SIG-M5 treated with dmso at 0.1 percent for 504 hours (cell line): ENCODE data around the gene TTC7B.

ENCODE experiments used
- DNase-seq: peaks from one replicate; lab custom pipeline; 2025; ENCODE audit not compliant: unreplicated experiment; lab: John Stamatoyannopoulos, UW

Gene TTC7B

DNA sequence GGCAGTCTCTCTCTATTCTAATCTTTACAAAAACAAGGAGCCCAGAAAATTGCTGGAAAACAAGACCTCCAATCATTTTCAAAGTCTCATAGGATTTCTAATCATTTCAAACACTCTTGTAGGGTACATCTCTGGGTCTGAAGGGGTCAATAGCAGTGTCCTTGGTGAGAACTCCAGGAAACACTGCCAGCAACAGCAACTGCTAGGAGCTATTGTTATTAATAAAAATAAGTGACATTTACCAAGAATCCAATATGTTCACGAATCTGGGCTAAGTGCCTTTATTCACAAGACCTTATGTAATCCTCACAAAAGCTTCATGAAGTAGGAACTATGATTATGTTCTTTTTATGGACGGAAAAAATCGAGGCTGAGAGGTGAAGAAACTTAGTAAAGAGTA, 72.8 kb downstream of the TTC7B start:
- no peak for DNase-seq

DNA sequence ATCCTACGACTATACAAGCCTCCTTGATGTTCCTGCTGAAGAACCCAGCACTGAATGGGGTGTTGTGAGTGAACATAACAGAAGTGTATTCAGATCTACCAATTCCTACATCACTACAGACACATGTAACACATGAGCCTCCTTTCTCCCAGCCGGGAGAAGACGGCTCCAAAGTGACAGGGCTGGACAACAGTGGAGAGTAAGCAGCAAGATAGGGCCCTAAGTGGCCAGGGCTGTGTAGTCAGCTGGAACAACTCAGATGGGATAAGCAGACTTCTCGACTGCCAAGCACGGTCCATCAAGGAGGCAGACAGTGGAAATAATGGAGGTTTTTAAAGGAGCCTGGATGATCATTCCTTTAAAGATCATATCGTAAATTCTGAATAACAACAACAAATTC, 73.5 kb downstream of the TTC7B start:
- DNase-seq: no peak

DNA sequence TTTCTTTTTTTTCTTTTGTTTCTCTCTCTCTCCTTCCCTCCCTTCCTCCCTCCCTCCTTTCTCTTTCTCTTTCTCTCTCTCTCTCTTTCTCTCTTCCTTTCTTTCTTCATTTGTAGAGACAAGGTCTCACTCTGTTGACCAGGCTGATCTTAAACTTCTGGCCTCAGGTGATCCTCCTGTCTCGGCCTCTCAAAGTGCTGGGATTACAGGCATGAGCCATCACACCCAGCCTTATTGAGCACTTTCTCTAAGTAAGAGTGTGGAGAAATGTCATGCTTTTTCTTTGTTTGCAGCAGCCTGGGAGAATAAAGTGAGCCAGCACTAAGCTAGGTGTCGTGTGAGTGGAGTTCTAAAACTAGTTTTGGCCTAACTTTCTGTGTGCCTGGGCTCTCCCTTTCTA, 74.0 kb downstream of the TTC7B start:
- no peak for DNase-seq

DNA sequence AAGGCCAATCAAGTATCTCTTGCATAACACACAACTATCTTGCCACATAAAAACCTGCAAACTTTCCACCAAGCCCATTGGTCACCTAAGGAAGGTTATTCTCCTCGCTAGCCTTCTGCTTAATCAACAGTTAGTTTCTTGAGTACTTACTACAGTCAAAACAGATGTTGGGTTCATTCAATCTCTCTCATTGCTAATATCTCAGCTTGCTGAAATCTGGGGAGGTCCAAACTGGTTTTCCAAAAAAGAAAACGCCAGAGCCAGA, 74.6 kb downstream of the TTC7B start:
- no peak for DNase-seq

DNA sequence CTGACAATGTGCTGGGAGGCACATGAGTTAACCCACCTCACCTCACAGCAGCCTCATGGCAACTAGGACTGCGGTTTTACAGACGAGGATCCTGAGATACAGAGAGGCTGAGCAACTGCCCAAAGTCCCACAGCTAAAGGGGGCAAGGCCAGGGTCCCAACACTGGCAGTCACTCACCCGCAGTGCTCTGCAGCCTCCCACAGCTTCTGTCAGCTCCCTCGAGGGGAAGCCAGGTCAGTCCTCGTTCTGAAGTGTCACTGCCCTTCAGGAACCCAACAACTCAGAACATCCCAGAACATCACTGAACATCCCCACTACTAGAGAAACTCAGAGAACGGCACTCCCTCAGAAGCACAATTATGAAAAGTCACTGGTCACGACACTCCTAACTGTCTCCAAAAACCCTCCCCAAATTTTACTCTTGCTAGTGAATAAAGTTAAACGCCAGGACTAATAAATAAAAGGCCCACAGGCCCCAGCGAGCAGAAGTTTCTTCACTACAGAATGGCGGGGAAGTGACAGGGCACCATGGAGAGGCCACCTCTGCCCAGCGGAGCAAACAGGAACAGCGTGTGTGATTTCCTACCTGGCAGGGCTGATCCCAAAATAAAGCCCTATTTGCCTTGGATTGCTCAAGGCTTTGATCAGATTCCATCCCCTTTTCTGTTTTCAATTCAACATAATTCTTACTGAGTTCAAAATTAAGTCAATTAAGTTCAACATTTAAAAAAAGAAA, 75.1 kb downstream of the TTC7B start:
- no peak for DNase-seq

DNA sequence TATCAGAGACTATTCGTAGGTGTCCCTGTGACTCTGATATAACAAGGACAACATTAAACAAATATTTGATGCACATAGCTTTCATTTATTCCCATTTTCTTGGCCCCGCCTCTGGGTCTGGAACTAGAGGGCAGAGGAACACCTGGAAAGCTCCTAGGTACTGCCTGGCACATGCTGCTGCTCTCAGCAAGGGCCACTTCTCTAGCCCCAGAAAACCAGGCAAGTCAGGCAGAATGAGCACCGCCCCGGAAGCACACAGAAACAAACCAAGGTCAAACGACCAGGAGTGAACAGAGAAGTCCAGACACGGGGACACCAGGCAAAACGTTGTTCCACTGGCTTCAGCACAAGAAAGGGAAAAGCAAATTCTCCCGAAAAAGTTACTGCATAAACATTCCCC, 76.1 kb downstream of the TTC7B start:
- DNase-seq: no peak

DNA sequence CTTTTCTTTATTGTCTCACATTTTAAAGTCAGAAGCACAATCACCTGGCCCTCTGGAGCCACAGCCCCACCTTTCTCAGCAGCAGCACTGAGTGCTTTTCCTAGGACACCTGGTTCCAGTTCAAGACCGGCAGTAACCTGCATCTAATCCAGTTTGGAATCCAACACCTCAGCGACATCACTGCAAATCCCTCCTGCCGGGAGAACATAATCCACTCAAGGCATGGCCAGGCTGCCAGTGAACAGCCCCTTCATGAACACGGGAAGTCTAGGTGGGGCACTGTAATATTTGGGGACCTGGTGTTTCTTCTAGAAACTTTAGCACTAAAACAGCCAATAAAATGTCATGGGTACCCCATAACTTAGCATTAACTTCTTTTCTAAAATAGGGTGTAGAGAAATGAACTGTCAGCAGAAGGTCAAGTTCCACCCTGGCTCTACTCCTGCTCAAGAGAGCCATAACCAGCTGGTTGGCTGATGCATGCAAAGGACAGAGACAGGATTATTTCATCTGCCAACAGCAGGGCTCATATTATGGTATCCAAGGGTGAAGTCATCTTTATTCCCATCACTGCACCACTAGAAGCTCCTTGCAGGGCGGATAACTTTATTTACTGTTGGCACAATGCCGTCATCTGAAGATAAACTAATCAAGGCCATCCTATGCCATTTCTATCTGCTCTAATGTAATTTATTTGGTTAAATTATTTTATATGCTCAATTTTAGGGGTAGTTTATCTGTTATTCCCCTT, 76.7 kb downstream of the TTC7B start:
- DNase-seq: no peak

DNA sequence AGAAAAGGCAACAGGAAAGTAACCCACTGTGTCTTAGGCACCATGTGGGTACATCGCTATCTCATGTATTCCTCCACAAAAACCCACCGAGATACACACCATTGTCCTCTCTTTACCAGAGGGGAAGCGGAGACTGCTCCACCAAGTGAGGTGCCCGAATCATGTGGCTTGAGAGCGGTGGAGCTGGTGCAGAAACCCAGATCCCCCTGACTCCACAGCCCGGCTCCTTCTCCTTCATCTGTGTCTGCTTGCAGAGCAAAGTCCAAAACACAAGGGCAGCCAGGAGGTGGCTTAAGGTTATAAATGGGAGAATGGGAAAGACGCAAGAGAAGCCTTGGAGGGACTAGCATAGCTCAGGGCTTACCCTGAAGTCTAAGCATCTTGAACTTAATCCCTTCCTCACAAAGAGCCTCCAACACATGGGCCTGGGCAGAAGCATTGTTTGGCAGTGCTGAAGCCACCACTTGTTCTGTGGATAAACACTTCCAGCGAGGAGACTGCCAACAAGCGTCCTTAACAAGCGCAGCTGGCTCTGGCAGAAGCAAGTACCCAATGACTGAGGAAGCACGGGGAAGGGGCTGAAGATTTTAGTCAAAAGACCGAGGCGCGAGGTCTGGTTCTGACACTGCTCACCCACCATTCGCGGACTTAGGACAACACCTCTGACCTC, 83.0 kb downstream of the TTC7B start:
- no peak for DNase-seq

DNA sequence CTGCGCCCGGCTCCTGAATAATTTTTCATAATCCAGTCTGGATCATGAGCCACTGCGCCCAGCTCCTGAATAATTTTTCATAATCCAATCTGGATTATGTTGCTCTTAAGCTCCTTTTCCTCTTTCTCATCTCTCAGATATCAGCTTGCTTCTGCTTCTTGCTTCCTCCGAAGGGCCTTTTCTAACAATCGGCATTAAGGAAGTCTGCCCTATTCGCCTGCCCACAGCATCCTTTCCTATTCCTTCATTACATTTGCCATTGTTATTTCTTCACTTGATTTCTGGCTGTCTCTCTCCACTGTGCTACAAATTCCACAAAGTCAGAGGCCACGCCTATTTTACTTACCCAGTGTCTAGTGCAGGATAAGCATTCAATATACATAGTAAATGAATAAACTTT, 83.5 kb downstream of the TTC7B start:
- DNase-seq: no peak

DNA sequence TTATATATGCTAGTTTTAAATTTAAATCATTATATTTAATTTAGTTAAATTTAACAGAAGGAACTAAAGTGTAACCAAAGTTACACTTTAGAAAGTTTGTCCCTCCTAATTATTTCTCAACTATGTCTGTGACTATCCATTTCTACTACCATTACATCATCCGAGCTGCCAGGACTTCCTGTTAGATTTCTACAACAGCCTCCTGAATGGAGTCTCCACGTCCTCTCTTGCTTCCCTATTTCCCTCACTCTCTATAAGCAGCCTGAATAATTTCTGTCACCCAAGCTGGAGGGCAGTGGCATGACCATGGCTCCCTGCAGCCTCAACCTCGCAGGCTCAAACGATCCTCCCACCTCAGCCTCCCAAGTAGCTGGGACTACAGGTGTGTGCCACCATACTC, 84.1 kb downstream of the TTC7B start:
- DNase-seq: peak; percentile 84

DNA sequence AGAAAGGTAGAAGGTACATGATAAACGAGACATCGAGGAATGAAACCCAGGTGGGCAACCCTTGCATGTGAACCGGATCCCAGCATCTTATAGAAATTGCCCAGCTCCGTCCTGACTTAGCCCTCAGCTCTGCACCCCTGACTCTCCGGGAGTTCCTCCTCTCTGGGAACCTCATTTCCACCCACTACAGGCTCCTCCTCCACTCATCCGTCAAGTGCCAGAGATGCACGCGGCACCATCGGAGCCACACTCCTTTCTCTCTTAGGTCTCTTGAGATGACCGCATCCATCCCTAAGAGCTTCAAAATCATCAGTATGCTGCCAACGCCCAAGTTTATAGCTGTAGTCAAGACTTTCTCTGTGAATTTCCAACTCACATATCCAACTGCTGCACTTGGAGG, 84.7 kb downstream of the TTC7B start:
- DNase-seq: no peak

DNA sequence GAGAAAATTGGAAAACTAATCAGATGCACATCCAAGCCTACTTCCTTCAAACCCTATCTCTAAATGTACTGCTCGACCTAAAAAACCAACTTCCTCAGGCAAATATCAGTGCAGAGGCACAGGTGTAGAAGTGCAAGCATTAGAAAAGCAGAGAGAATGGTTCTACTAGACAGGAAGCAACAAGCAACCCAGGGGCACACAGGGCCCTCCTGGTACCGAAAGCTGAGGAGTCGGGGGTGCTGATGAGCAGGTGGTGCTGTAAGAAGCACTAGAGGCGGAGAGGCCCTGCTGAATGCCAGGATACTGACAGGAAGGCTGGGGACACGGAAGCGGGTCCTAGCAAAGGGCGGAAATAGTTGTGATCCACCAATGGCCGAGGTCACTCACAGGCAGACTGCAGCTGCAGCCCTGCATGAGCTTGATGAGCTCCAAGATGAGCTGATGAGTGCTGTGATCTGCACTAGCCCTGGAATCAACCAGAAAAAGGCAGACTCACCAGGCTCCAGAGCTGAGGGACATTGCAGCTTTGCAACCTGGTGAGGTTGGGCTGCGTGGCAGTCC, 85.9 kb downstream of the TTC7B start:
- no peak for DNase-seq

DNA sequence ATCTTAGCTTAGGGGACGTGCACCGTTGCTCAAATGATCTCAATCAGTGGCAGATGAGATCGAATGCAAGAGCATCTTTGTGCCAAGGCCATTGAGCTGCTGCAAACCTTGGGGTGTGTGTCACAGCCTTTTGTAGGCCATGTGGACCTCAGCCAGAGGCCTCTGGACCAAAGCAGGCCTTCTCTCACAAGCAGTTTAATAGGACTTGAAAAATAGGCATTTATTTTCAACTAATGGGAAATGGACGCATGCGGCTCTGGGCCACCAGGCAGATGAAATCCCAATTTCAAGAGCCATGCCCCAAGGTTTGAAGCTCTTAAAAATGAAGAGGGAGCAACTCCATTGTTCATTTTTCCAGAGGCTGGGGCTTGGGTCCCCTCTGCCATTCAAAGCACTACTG, 87.3 kb downstream of the TTC7B start:
- no peak for DNase-seq

DNA sequence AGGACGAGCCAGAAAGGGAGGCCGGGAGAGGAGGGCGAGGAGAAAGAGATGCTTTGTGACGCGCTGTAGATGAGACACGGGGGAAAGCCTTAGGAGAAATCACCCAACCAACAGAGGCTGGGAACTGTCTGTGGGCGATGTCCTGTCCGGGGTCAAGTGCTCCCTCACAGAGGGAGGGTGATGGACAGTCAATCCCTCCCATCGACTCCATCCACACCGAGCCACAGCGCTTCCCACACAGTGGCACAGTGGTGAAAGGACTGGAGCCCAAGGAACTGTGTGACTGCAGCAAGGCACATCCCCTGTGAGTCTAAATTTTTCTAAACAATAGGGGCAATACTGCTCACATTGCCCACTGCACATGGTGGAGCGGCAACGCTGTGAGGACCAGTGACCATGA, 89.1 kb downstream of the TTC7B start:
- DNase-seq: no peak

DNA sequence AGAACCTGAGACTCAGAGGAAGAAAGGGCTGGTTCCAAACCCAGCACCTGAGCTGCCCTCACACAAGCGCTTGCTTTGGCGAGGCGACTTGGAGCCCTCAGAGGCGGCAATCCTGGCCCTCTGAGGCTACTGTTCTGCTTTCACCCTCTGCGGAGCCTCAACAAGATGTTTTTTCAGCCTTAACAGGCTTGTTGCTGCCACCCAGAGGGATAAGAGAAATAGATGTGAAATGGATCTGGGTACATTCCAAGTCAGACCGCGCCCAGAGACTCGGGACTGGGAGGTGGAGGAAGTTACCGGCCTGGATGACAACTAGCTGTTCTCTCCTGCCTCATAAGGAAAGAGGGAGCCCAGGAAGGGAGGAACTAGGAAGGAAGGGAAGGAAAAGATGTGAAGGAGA, 89.6 kb downstream of the TTC7B start:
- peak; percentile 54 for DNase-seq

DNA sequence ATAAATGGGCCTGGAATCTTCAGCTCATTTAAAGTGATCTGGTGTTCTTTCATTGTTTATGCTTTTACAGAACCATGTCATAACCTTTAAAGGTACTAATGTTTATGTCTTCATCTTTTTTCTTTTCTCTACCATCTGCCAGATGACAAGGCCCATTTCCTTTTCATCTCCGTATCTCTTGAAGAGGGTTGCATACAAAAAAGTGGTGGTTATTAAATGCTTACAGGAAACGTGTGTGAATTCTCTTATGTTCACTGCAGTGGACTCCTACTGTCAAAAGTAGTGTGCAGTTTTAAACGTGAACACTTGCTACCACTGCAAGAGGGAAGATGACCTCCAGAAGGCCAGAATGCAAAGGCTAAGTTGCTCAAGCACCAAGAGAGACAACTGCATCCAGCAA, 91.4 kb downstream of the TTC7B start:
- DNase-seq: no peak

DNA sequence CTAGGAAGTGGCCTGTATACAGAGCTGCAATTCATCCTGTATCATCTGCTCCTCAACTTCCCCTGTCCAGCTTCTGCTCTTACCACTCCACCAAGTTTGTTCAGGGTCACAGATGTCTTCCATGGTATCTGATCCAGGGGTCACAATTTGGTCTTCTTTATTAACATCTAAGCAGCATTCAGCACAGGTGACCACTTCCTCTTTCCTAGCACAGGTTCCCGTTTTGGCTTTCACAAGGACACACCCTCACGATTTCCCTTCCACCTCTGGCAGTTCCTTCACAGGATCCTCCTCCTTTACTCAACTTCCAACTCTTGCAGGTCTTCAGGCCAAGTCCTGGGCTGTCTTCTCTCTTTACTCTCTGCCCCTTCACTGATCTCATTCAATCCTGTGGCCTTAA, 93.6 kb downstream of the TTC7B start:
- peak; percentile 10 for DNase-seq

DNA sequence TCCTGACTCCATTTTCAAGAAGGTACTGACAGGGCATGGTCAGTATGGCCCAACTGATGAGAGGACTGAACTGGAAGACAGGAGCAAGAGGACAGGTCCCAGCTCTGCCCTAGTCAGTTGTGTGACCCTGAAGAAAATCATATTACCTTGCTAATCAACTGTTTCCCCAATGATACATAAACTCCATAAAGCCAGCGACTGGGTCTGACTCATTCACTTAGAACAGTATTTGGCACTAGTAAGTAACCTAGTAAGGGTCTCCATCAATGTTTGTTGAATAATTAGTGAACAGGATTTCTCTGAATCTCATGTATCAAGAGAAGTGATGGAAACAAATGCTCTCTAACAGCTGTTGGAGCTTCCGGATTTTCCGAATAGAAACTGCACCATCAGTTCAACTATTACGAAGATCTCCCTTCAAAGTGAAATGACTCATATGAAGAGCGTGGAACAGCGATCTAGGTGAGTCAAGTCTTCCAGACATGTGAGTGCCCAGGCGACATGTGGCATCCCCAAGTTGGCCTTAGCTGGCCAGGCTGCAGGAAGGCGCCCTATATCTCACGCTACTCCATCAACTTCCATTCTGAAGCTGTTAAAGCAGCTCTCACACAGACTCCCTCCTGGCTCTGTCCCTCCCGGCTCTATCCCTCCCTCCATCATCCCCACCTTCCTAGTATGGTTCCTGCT, 94.5 kb downstream of the TTC7B start:
- no peak for DNase-seq

DNA sequence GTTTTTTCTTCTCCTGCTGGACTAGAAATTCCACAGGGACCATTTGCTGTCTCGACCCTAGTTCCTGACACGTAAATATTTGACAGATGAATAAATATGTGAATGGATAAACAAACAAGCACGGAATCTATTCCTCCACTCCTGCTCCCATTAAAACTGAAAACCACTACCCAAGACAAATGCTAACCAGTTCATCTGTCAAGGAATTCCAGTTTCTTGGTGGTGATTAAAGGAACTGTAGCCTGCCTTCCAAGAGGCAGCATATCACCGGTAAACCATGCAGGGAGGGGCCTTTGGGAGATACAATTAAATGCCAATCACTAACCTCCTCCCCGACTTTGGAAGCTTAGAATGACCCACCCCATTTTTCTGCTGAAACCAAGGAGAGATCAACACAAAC, 95.4 kb downstream of the TTC7B start:
- no peak for DNase-seq

DNA sequence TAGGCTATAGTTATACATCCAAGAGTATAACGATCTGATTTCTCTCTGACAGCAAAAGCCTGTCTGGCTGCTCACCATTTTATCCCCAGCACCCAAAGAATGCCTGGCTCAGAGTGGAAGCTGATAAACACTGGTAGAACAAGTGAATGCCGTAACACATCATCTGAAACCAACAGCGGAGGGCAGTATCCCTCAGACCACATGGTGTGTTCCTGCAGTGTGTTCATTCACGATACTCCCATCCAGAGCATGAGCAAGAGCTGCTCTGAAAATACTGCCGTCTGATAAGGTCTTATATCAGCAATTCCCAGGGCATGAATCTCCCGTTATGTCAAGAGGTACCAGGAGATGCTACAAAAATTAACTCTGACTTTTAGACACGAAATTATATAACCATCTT, 95.9 kb downstream of the TTC7B start:
- DNase-seq: no peak

DNA sequence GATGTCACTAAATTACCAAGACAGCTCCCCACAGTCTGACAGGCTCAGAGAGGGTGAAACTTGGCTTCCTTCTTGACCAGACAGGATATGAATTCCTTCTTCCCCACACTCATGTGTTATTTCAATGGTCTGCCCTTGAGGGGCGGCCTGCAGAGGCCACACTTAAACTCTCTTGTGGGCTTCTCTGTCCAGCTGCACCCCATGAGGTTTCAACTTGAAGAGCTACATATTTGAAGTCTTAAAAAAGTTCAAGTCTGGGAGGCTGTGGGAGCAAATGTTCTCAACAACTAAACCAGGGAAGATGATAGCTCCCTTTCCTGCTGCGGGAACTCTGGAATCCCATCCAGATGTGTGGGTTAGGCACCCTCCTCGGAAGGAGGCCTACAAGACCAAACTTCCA, 98.3 kb downstream of the TTC7B start:
- DNase-seq: no peak

DNA sequence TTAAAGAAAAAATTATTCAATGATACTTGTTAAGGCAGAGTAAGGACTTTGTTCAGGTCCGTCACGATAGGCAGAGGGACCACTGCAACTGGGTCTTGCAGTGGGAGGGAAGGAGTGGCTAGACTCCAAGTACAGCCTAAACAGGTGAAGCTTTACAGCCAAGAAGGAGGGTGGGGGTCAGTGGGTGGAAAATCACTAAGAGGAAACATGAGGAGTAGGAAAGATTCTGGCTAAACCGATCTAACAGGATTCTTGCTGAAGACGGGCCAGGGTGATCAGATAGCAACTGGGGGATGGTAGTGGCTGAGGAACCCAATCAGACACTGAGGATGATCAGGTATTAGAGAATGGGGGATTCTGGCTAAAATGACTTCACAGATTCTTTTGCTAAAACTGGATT, 100.2 kb downstream of the TTC7B start:
- peak; percentile 32 for DNase-seq
